Endodermal cell (in vitro differentiated cells): ENCODE measurements around the gene TMEM134. TPM values are rescaled to one million over a fixed set of nuclear protein-coding genes. Genes with fewer than 3 reads are reported as not detected.

Experiments
- DNase-seq: peaks from one replicate; pipeline ENCODE4 v3.0.0-alpha.2; 2017
- H3K27ac ChIP-seq: 2 replicates; pipeline ENCODE4 v1.5.1; 2013; ENCODE audit warnings: mild to moderate bottlenecking, low read depth, low read length, moderate library complexity
- H3K27me3 ChIP-seq: 2 replicates; pipeline ENCODE4 v1.6.1; 2013; ENCODE audit warnings: mild to moderate bottlenecking, low read length, moderate library complexity; ENCODE audit not compliant: insufficient read depth, control insufficient read depth, poor library complexity, severe bottlenecking
- H3K36me3 ChIP-seq: 2 replicates; pipeline ENCODE4 v1.7.0; 2013; ENCODE audit warnings: mild to moderate bottlenecking, low read length, moderate library complexity; ENCODE audit not compliant: control insufficient read depth, insufficient read depth
- H3K4me1 ChIP-seq: one replicate; pipeline ENCODE4 v1.7.0; 2013; ENCODE audit warnings: low read length; ENCODE audit not compliant: control insufficient read depth, insufficient read depth
- H3K4me3 ChIP-seq: 2 replicates; pipeline ENCODE4 v1.5.1; 2013; ENCODE audit warnings: mild to moderate bottlenecking, low read length, moderate library complexity
- H3K9ac ChIP-seq: 2 replicates; pipeline ENCODE4 v1.6.1; 2013; ENCODE audit warnings: mild to moderate bottlenecking, low read length, moderate library complexity; ENCODE audit not compliant: poor library complexity, severe bottlenecking; ENCODE audit errors: extremely low read depth
- H3K9me3 ChIP-seq: 2 replicates; pipeline ENCODE4 v1.6.1; 2013; ENCODE audit warnings: mild to moderate bottlenecking, low read length, moderate library complexity; ENCODE audit not compliant: control insufficient read depth
- H3K27ac Mint-ChIP-seq: 2 replicates; pipeline ENCODE4 v1.8.0; 2020; ENCODE audit warnings: mixed read lengths
- H3K27me3 Mint-ChIP-seq: 2 replicates; pipeline ENCODE4 v1.8.0; 2021; ENCODE audit warnings: mild to moderate bottlenecking, mixed read lengths; ENCODE audit not compliant: insufficient read depth
- H3K36me3 Mint-ChIP-seq: 2 replicates; pipeline ENCODE4 v1.8.0; 2020; ENCODE audit warnings: low read depth, mixed read lengths
- H3K4me1 Mint-ChIP-seq: 2 replicates; pipeline ENCODE4 v1.8.0; 2020; ENCODE audit warnings: mixed read lengths
- H3K4me3 Mint-ChIP-seq: 2 replicates; pipeline ENCODE4 v1.8.0; 2020; ENCODE audit warnings: mild to moderate bottlenecking, moderate library complexity, mixed read lengths
- H3K9me3 Mint-ChIP-seq: 2 replicates; pipeline ENCODE4 v1.8.0; 2020; ENCODE audit warnings: mild to moderate bottlenecking, mixed read lengths
- WGBS, 2 experiments: methylation state at CpG; one replicate each; pipeline versions ENCODE4 v1.1.5 to v1.1.7; 2013; ENCODE audit warnings: missing lambda C conversion rate in 2 of 2, mixed read lengths in 1 of 2; ENCODE audit not compliant: insufficient coverage in 1 of 2, insufficient read length in 1 of 2; 5-methylcytosine and 5-hydroxymethylcytosine counted together
- total RNA-seq, 2 donors: library from RNA; stranded (reverse); fragmentation: NEBNext Ultra II Directional in 1 of 2; extraction: Animal tissue kit (Norgen Biotek cat#: 25700) in 1 of 2; gene quantifications; 2 replicates in 1 of 2; 3 replicates in 1 of 2; pipeline ENCODE4 v1.2.1, GENCODE V29; 2021
- TF ChIP-seq, protein P1 (sequence below): fragments of 200-600 bp; sonication (generic); conservative IDR thresholded peaks from 2 replicates; pipeline ENCODE4 v1.5.0; 2021; ENCODE audit warnings: antibody characterized with exemption, mild to moderate bottlenecking

The TMEM134 gene
- total RNA-seq, 2 donors from 2014 or later: 67.4 to 87.8 TPM

DNA sequence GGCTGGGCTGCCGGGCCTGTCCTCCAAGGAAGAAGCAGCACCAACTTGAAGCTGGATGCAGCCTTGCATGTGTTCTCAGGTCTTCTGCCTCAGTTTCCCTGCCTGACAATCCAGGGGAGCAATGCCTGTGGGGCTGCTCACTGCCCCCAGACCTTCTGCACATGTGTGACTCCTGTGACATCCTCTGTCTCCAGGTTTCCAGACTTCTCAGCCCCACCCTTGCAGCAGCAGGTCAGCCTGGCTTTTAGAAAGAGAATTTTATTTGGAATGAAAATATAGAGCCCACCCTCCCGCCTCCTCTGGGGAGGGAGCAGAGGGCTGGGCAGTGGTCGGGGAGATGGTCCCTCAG is 31.3 kb downstream of the TMEM134 start:
- no peaks in the 10 kb centered on the region for H3K4me1 ChIP-seq
- H3K27ac Mint-ChIP-seq: no peak overlapping the region
- TF ChIP-seq, protein P1, sequence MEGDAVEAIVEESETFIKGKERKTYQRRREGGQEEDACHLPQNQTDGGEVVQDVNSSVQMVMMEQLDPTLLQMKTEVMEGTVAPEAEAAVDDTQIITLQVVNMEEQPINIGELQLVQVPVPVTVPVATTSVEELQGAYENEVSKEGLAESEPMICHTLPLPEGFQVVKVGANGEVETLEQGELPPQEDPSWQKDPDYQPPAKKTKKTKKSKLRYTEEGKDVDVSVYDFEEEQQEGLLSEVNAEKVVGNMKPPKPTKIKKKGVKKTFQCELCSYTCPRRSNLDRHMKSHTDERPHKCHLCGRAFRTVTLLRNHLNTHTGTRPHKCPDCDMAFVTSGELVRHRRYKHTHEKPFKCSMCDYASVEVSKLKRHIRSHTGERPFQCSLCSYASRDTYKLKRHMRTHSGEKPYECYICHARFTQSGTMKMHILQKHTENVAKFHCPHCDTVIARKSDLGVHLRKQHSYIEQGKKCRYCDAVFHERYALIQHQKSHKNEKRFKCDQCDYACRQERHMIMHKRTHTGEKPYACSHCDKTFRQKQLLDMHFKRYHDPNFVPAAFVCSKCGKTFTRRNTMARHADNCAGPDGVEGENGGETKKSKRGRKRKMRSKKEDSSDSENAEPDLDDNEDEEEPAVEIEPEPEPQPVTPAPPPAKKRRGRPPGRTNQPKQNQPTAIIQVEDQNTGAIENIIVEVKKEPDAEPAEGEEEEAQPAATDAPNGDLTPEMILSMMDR: no peak
- no peaks in the 10 kb centered on the region for H3K27me3 Mint-ChIP-seq
- peaks cover 3% of the 10 kb centered on the region for H3K4me1 Mint-ChIP-seq
- DNase-seq: no peak
- peaks cover 33% of the 10 kb centered on the region for H3K36me3 Mint-ChIP-seq
- H3K9ac ChIP-seq: no peak overlapping the region
- H3K9me3 ChIP-seq: no peaks in the 10 kb centered on the region
- H3K27me3 ChIP-seq: no peaks in the 10 kb centered on the region
- 84 to 85% methylated on average over 2 to 3 of the region's 3 CpGs for WGBS, 2 experiments
- H3K36me3 ChIP-seq: peaks cover 37% of the 10 kb centered on the region
- no peak overlapping the region for H3K4me3 ChIP-seq
- no peak overlapping the region for H3K4me3 Mint-ChIP-seq
- H3K9me3 Mint-ChIP-seq: no peaks in the 10 kb centered on the region
- no peak overlapping the region for H3K27ac ChIP-seq

DNA sequence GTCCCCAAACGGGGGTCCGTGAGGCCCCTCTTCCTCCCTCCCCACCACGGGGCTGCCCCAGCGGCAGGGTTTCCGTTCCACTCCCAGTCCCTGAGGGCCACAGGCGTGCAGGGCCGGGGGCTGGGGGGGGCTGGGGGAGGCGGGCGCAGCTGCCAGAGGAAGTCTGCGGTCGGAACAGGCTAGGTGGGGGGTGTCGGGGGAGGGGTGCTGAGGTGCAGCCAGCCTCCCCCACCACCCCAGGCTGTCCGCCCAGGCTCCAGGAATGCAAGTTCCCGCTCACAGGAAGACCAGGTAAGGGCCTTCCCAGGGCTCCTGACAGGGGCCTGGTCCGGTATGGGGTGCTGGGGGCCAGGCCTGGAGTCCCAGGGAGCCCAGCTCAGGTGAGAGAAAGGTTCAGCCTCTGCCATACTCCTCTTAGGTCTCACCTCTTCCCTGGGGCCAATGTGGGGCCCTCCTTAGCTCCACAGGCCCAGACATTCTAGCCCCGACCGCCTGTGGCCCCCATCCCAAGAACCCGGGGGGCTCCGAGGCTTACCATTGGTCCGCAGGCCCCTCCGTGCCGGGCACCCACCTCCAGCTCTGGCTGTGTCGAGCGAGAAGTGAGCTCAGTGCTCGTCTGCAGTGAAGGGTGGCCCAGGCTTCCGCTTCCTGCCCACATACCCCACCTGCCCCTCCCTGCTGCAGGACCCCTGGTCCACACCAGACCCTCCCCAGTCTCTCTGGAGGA is 31.8 kb downstream of the TMEM134 start, which contains the start of gene PTPRCAP:
TSS of gene PTPRCAP (minus strand) at position 601 of the 727 bp plus-strand sequence. CDS start at position 538, 63 bp downstream.
- Histone ChIP-seq H3K4me1 (no peaks in the 10 kb centered on the region), H3K9ac (no peak within 1 kb of the TSS), H3K4me3 (no peak within 1 kb of the TSS), H3K27me3 (no peaks in the 10 kb centered on the region), H3K36me3 (peaks cover 43% of the 10 kb centered on the region), H3K9me3 (no peaks in the 10 kb centered on the region), H3K27ac (no peak within 1 kb of the TSS)
- Mint-ChIP-seq H3K4me3 (no peak within 1 kb of the TSS), H3K36me3 (peaks cover 39% of the 10 kb centered on the region), H3K9me3 (no peaks in the 10 kb centered on the region), H3K27me3 (no peaks in the 10 kb centered on the region), H3K27ac (peak within 1 kb of the TSS; percentile 77), H3K4me1 (peaks cover 3% of the 10 kb centered on the region)
- WGBS, 2 experiments: 88 to 97% methylated on average over 6 to 19 of the region's 26 CpGs
- TF ChIP-seq, protein P1: no peak
- no peak for DNase-seq

DNA sequence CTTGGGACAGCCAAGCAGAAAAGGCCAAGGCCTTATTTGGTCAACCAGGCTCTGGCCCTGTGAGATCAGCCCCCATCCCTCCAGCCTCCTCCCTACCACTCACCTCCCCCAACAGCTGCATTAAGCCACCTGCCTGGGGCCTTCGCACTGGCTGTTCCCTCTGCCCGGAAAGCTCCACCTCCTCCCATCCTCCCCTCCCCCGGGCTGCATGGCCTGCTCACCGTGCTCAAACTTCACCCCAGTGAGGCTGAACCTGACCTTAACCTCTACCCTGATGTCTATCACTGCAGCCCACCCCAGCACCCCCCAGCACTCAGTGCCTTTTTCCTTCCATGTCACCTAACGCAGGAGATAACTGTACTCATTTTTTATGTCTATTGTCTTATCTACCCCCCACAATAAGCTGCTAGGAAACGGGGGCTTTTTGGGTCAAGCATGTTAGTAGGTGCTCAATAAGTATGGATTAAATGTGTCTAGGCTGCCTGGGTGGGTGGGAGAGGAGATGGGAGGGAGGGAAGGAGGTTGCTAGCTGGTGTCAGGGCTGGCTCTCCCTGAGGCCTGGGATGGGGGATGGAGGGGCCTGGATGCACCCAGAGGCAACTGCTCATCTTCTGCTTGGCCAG is 32.5 kb downstream of the TMEM134 start:
- Mint-ChIP-seq H3K4me1 (peaks cover 3% of the 10 kb centered on the region), H3K27me3 (no peaks in the 10 kb centered on the region), H3K4me3 (no peak overlapping the region), H3K9me3 (no peaks in the 10 kb centered on the region), H3K36me3 (peaks cover 39% of the 10 kb centered on the region), H3K27ac (peak overlapping the region; percentile 77)
- Histone ChIP-seq H3K4me1 (no peaks in the 10 kb centered on the region), H3K9ac (no peak overlapping the region), H3K27me3 (no peaks in the 10 kb centered on the region), H3K4me3 (no peak overlapping the region), H3K36me3 (peaks cover 45% of the 10 kb centered on the region), H3K27ac (no peak overlapping the region), H3K9me3 (no peaks in the 10 kb centered on the region)
- peak; percentile 81 for DNase-seq
- 66 to 70% methylated on average over 3 to 6 of the region's 6 CpGs for WGBS, 2 experiments
- TF ChIP-seq, protein P1: no peak
